Spleen (tissue), 7 donors: ENCODE measurements around the gene KCNK13.

Experiments
- POLR2AphosphoS5 ChIP-seq, 3 donors: sonication (generic); formaldehyde crosslinking; IDR thresholded peaks; one replicate each; pipeline ENCODE4 v1.5.1; 2017; ENCODE audit warnings: antibody characterized with exemption in 3 of 3
- TF ChIP-seq, protein P1 (sequence below), 11 experiments: fragments of 200-600 bp in 7 of 11; fragments of 450-650 bp in 4 of 11; sonication (generic) in 4 of 11; IDR thresholded peaks in 8 of 11; conservative IDR thresholded peaks in 3 of 11; 1 replicate in 7 of 11; 2 replicates in 4 of 11; pipeline versions ENCODE4 v1.4.0 to v1.8.0; 2016 to 2021; ENCODE audit warnings: antibody characterized with exemption in 11 of 11, inconsistent platforms in 4 of 11, mild to moderate bottlenecking in 1 of 11
- donor health status: DM: no; HTN: no; CAD: no; lungs with moderate emphysema.
- donor health status: DM: no; HTN: no; CAD: no.
- donor health status: DM: no; HTN: no; CAD: no.

DNA sequence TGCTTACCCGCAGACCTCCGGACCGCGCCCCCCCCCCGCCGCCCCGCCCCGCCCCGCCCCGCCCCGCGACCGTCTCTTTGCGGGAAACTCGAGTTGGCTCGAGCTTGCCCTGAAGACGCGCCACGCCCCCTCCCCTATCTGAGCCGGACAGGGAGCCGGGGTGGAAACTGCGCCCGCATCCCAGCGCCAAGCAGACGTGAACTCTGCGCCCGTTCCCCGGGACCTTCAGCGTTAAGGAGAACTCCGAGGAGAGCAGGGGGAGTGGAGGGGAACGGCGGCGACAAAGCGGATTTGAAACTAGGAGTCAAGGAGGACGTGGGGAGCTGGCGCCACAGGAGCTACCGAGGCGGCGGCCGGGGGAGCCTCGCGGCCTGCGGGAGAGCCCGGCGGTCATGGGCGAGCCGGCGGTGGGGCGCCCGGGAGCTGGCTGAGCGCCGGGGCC lies at the start of gene KCNK13:
- TF ChIP-seq POLR2AphosphoS5 (IDR thresholded peaks at IDR 0.05) = no peak
- TF ChIP-seq, protein P1, sequence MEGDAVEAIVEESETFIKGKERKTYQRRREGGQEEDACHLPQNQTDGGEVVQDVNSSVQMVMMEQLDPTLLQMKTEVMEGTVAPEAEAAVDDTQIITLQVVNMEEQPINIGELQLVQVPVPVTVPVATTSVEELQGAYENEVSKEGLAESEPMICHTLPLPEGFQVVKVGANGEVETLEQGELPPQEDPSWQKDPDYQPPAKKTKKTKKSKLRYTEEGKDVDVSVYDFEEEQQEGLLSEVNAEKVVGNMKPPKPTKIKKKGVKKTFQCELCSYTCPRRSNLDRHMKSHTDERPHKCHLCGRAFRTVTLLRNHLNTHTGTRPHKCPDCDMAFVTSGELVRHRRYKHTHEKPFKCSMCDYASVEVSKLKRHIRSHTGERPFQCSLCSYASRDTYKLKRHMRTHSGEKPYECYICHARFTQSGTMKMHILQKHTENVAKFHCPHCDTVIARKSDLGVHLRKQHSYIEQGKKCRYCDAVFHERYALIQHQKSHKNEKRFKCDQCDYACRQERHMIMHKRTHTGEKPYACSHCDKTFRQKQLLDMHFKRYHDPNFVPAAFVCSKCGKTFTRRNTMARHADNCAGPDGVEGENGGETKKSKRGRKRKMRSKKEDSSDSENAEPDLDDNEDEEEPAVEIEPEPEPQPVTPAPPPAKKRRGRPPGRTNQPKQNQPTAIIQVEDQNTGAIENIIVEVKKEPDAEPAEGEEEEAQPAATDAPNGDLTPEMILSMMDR (IDR thresholded peaks at IDR 0.05 in 8 of 11, conservative IDR thresholded peaks at IDR 0.05 in 3 of 11) = no peak
